ENCODE data around the gene TMEM134. TPM values are rescaled to one million over a fixed set of nuclear protein-coding genes. Genes with fewer than 3 reads are reported as not detected.
A peak's percentile ranks its signal among the peaks of the same experiment; 100 is the strongest.

The TMEM134 gene
- total and polyA plus RNA-seq, 9 of the 15 experiments (the other 6 are each of a cell fraction or from before 2014, with no cell fraction given): 0.63 to 48.4 (median 10.7) TPM

DNA sequence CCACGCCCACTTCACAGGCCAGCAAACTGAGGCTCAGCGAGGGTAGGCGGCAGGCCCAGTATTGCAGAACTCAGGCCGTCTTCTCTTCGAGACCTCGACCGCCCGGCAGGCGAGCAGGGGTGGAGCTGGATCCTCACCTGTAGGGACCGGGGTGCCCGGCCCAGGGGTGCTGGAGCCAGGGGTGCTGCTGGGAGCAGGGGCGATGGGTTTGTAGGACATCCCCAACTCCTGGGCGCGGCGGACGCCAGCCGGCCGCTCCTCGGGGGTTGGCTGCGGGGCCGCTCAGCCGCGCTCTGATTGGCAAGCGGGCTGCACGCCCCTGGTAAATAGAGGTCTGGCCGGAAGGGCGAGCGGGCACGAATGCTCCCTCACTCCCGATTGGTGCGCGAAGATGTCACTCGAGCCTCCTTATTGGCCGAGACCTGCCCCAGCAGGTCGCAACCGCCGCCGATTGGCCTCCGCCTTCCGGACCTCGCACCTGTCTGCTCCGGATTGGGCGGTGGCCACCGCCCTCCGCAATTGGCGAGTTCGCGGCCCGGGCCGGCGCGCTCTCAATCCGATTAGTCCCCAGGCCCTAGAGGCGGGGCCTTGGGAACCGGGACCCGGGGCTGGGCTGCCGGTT, 38.9 kb upstream of the TMEM134 start, which contains the start of gene CDK2AP2:
Gene CDK2AP2, minus strand, starts transcription at position 299 of the 622 bp plus-strand sequence. Its CDS starts 80 bp downstream, at position 219.
- under 1% methylated on average over 52 of the region's 57 CpGs for WGBS (ENCODE audit: insufficient coverage, low coverage, missing lambda C conversion rate)
- ATAC-seq (peak; percentile 91), FAIRE-seq (peak; percentile 96), DNase-seq (ENCODE audit: extremely low read depth in 1 of 4, low spot score in 3 of 4) (peak; percentile 97 to 100 (median 98))
- H3K36me3 ChIP-seq (ENCODE audit: control insufficient read depth, insufficient read depth, low read length): peaks cover 12% of the 10 kb centered on the region; the same call in 2 of the 3 replicates
- BruUV-seq (replicated peaks): no TSS peak
- ChIA-PET POLR2A (interaction anchor here (0.6 to 1.2 kb wide), 3 partner anchors 74 to 107 kb away, joined by 3 to 6 read pairs (median 4); partner anchors contain the start of gene PPP1CA), CTCF (ENCODE audit: low intra/inter-chr PET ratio) (interaction anchor here (0.9 kb wide), 1 partner anchor 154 kb away, joined by 4 read pairs; the partner anchor contains the start of gene POLD4)
- peak within 1 kb of the TSS; percentile 97 for H2AFZ ChIP-seq (ENCODE audit: low read depth, low read length)
- H3K27ac ChIP-seq (ENCODE audit: extremely low read depth, low read depth, low read length): peak within 1 kb of the TSS; percentile 92
- intact Hi-C loops (cut with micrococcal nuclease): loop anchor here (2.0 to 5.0 kb wide), 5 partner anchors 36 to 151 kb away; partner anchors contain the start of genes GSTP1, PPP1CA and RPS6KB2
- H3K4me3 ChIP-seq: peak within 1 kb of the TSS; percentile 79
- H3K4me1 ChIP-seq (replicated peaks in 1 of 2; ENCODE audit: control insufficient read depth in 2 of 2, insufficient read depth in 2 of 2, low read length in 2 of 2): peaks cover 28 to 60% of the 10 kb centered on the region in 2 experiments
- H3K27me3 ChIP-seq (ENCODE audit: control insufficient read depth in 2 of 2, insufficient read depth in 2 of 2, low read length in 2 of 2): no peaks in the 10 kb centered on the region
- in situ Hi-C loops (cut with MboI): no loop called here
- H4K20me1 ChIP-seq (replicated peaks; ENCODE audit: control insufficient read depth, insufficient read depth, low read length): no peaks in the 10 kb centered on the region
- H3K9ac ChIP-seq (ENCODE audit: insufficient read depth in 1 of 2, low read depth in 2 of 2, low read length in 2 of 2): peak within 1 kb of the TSS; percentile 87 to 99
- H3K4me2 ChIP-seq (ENCODE audit: insufficient read depth, low read length): peak within 1 kb of the TSS; percentile 98
- no peaks in the 10 kb centered on the region for H3K9me3 ChIP-seq (replicated peaks; ENCODE audit: control insufficient read depth, insufficient read depth, low read depth, low read length)
- no peaks in the 10 kb centered on the region for H3K9me1 ChIP-seq (ENCODE audit: control insufficient read depth, insufficient read depth, low read length)
- H3K79me2 ChIP-seq (ENCODE audit: control insufficient read depth, insufficient read depth, low read length): peaks cover 33% of the 10 kb centered on the region
- peak in 1 of 2 experiments; percentile 17; a peak in 1 of 4 replicates for TF ChIP-seq TEAD1 (CRISPR knock-in tag; IDR thresholded peaks at IDR 0.05)
- TF ChIP-seq ZNF174 (CRISPR knock-in tag; IDR thresholded peaks at IDR 0.05): no peak
- 0 out of 2 replicates have a peak, but pooled peaks have one; percentile 29 for TF ChIP-seq ZNF75A (CRISPR knock-in tag; IDR thresholded peaks at IDR 0.05)
- no peak for TF ChIP-seq ZNF143 (CRISPR knock-in tag; IDR thresholded peaks at IDR 0.05)
- peak in 1 of 2 experiments; percentile 81; a peak in 2 of 4 replicates for TF ChIP-seq HDAC1 (IDR thresholded peaks at IDR 0.05)
- no peak for TF ChIP-seq CBX2 (IDR thresholded peaks at IDR 0.05; ENCODE audit: insufficient read depth, low read length, poor library complexity, severe bottlenecking)
- peak; percentile 92 for TF ChIP-seq RBFOX2 (IDR thresholded peaks at IDR 0.05; ENCODE audit: low read depth, low read length)
- TF ChIP-seq USF2 (CRISPR knock-in tag; IDR thresholded peaks at IDR 0.05): no peak
- TF ChIP-seq PML (IDR thresholded peaks at IDR 0.05; ENCODE audit: low read length): peak; percentile 43; the same call in 1 of the 2 replicates
- TF ChIP-seq ZNF583 (CRISPR knock-in tag; IDR thresholded peaks at IDR 0.05): 0 out of 2 replicates have a peak, but pooled peaks have one; percentile 35
- peak; percentile 73 to 75 for TF ChIP-seq FOXK2 (conservative IDR thresholded peaks at IDR 0.05 in 1 of 2, IDR thresholded peaks at IDR 0.05 in 1 of 2; ENCODE audit: low read depth in 2 of 2)
- no peak for TF ChIP-seq ZNF384 (IDR thresholded peaks at IDR 0.05; ENCODE audit: low read depth, low read length)
- no peak for TF ChIP-seq ESRRB (CRISPR knock-in tag; IDR thresholded peaks at IDR 0.05; ENCODE audit: borderline replicate concordance)
- peak; percentile 65 for TF ChIP-seq SAP30 (IDR thresholded peaks at IDR 0.05; ENCODE audit: borderline replicate concordance, insufficient read depth, low read depth, low read length, poor library complexity, severe bottlenecking)
- no peak; the same call in 1 of the 2 replicates for TF ChIP-seq ZBTB33 (CRISPR knock-in tag; IDR thresholded peaks at IDR 0.05)
- TF ChIP-seq IRF1 (CRISPR knock-in tag; IDR thresholded peaks at IDR 0.05; ENCODE audit: borderline replicate concordance): 0 out of 2 replicates have a peak, but pooled peaks have one; percentile 47
- no peak for TF ChIP-seq PRPF4 (IDR thresholded peaks at IDR 0.05; ENCODE audit: insufficient read depth, low read depth, low read length, poor library complexity, severe bottlenecking)
- TF ChIP-seq CHD1 (IDR thresholded peaks at IDR 0.05; ENCODE audit: low read length): peak; percentile 74

Data from K562 (cell line).